Smooth muscle cell of the brain vasculature (primary cell): Measurements from ENCODE around the gene TTC3.
"Not testable (repeated sequence)": the region's sequence is repeated elsewhere in the genome, so short reads cannot be mapped to it uniquely, and the experiment has no call there.

Experiments used
- DNase-seq: peaks from one replicate; pipeline ENCODE4 v3.0.0-alpha.2; 2012; ENCODE audit warnings: low read depth, low spot score

The TTC3 gene

GRCh38 chr21:37088186-37088735 lies 15.2 kb downstream of the TTC3 start:
- DNase-seq = no peak

DNA sequence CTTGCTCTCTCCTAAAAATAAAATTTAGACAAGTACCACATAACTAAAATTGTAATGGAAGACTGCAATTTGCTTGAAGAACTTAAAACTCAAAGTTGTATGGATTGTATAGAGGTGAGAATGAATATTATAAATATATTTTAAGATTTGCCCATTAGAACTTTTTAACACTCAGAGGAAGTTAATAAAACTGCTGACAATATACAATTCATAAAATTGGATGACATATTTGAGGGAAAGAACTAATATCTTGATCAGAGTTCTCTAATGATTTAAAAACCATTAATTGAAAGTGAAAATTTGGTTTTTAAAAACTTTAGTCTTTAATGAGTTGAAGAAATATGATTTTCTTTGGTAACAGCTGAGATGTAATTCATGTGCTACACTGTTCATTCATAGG lies 20.9 kb downstream of the TTC3 start:
- DNase-seq = no peak

- DNase-seq = no peak
These were observed 22.8 kb downstream of the TTC3 start for GRCh38 chr21:37095821-37096220.

DNA sequence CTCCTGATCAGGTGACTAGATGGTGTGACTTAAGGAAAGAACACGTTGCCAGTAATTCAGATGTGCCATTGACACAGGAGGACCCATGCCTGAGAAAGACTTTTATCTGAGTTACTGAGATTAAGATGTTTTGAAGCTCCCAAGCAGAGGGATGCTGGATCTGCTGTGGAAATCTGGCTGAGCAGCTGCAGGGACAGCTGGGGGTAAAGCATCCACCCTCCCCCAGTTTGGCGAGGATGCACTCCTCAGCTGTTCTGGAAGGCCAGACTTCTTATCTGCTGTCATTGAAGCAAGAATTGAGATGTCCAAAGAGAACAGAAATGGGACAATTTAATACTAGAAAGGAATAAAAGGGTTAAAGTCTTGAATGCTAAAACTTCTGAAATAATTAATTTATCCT lies 25.7 kb downstream of the TTC3 start:
- DNase-seq = no peak

GRCh38 chr21:37100316-37100715 lies 27.3 kb downstream of the TTC3 start:
- no peak for DNase-seq

GRCh38 chr21:37101384-37101783 lies 28.3 kb downstream of the TTC3 start:
- DNase-seq = no peak

GRCh38 chr21:37102746-37103145 lies 29.7 kb downstream of the TTC3 start:
- DNase-seq = not testable (repeated sequence)

DNA sequence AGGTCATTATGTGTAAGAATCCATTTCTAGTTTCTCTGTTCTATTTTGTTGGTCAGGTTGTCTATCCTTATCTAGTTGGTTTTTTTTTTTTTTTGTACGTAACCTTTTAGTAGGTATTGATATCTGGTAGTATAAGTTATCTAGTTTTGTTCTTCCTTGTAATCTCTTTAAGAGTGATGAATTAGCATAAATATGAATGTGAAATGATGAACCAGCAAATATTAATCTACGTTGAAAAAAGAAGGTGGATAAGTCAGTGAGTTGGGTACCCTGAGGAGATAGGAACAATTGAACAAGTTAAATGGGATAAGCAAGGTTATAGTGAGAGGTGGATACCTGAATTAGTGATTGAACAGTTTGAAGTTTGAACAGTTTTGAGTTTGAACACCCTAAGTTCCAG lies 33.9 kb downstream of the TTC3 start:
- DNase-seq = no peak

DNA sequence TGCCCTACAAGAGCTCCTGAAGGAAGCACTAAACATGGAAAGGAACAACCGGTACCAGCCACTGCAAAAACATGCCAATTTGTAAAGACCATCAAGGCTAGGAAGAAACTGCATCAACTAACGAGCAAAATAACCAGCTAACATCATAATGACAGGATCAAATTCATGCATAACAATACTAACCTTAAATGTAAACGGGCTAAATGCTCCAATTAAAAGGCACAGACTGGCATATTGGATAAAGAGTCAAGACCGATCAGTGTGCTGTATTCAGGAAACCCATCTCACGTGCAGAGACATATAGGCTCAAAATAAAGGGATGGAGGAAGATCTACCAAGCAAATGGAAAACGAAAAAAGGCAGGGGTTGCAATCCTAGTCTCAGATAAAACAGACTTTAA lies 38.0 kb downstream of the TTC3 start:
- DNase-seq = not testable (repeated sequence)

DNA sequence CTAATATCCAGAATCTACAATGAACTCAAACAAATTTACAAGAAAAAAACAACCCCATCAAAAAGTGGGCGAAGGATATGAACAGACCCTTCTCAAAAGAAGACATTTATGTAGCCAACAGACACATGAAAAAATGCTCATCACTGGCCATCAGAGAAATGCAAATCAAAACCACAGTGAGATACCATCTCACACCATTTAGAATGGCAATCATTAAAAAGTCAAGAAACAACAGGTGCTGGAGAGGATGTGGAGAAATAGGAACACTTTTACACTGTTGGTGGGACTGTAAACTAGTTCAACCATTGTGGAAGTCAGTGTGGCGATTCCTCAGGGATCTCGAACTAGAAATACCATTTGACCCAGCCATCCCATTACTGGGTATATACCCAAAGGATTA lies 41.2 kb downstream of the TTC3 start:
- DNase-seq = not testable (repeated sequence)

GRCh38 chr21:37116459-37116858 lies 43.4 kb downstream of the TTC3 start:
- not testable (repeated sequence) for DNase-seq

DNA sequence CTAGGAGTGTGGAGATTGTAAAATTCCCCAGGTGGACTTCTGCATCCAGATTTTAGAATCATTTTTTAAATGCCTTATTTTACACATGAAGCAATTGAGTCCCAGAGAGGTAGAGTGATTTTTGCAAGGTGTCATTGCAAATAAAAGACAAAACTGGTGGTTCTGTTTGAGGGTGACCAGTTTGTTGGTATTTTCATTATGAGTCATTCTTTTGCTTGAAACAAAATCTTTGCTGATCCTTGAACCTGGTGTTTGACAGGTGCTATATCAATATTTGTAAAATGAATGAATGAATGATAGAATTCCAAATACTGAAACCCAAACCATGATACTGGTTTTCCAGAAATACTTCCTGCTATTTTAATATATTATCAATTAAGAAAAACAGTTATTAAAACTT lies 44.1 kb downstream of the TTC3 start:
- no peak for DNase-seq

- no peak for DNase-seq
These were observed 45.3 kb downstream of the TTC3 start for GRCh38 chr21:37118187-37118826.

GRCh38 chr21:37119421-37120218 lies 46.6 kb downstream of the TTC3 start:
- no peak for DNase-seq

GRCh38 chr21:37128076-37128475 lies 55.0 kb downstream of the TTC3 start:
- no peak for DNase-seq

DNA sequence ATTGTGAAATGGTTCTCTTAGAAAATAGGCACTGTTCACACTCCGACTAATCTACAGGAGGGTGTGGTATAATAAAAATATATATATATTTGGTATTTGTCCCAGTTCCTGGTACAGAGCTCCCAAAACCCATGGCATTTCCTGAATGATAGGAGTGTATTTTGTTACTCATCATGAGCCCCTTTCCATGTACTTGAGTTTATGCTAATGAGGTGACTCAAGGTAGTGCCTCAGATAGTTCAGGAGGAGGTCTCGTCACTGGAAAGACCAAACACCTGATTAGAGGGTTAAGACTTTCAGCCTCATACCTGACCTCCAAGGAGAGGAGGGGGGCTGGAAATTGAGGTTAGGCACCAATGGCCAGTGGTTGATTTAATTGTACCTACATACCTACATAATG lies 57.9 kb downstream of the TTC3 start:
- DNase-seq = no peak

DNA sequence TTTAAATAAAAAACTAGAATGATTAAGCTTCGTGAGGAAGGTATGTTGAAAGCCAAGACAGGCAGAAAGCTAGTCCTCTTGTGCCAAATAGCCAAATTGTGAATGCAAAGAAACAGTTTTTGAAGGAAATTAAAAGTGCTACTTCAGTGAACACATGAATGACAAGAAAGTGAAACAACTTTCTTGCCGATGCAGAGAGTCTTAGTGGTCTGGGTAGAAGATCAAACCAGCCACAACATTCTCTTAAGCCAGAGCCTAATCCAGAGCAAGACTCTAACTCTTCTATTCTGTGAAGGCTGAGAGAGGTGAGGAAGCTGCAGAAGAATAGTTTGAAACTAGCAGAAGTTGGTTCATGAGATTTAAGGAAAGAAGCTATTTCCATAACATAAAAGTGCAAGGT lies 63.2 kb downstream of the TTC3 start:
- DNase-seq = no peak

DNA sequence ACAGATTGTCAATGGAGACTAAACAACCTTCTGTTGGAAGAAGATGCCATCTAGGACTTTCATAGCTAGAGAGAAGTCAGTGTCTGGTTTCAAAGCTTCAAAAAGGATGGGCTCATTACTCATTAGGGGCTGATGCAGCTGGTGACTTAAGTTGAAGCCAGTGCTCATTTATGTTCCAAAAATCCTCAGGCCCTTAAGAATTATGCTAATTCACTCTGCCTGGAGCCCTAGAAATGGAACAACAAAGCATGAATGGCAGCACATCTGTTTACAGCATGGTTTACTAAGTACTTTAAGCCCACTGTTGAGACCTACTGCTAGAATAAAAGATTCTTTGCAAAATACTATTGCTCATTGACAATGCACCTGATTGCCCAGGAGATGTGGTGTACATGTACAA lies 63.7 kb downstream of the TTC3 start:
- DNase-seq = no peak

DNA sequence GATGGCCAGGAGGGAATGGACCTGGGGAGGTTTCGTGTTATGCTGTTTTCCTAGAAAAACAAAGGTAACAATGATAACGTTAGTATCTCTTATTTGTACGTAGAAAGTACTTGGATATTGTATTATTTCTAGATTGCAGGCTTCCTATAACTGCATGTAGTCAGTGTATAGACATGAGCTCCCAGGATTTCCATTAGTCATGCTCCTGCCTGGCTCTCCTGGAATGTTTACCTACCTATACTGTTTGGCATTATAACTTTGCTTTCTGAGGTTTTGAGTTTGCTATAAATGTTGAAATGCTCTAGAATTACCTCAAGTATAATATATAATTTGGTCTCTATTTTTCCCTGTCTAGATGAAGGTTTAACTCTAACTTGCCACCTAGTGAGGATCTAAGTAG lies 66.1 kb downstream of the TTC3 start:
- no peak for DNase-seq

GRCh38 chr21:37139902-37140301 lies 66.8 kb downstream of the TTC3 start:
- no peak for DNase-seq

DNA sequence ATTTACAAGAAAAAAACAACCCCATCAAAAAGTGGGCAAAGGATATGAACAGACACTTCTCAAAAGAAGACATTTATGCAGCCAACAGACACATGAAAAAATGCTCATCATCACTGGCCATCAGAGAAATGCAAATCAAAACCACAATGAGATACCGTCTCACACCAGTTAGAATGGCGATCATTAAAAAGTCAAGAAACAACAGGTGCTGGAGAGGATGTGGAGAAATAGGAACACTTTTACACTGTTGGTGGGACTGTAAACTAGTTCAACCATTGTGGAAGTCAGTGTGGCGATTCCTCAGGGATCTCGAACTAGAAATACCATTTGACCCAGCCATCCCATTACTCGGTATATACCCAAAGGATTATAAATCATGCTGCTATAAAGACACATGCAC lies 70.3 kb downstream of the TTC3 start:
- not testable (repeated sequence) for DNase-seq

- no peak for DNase-seq
These were observed 72.6 kb downstream of the TTC3 start for GRCh38 chr21:37145635-37146111.
